Uterus (tissue), 4 donors: Measurements from ENCODE around the gene IL1RAPL2. TPM values are rescaled to one million over a fixed set of nuclear protein-coding genes. Genes with fewer than 3 reads are reported as not detected.

Source experiments
- DNase-seq, 2 donors: peaks; one replicate each; pipeline ENCODE4 v3.0.0-alpha.2; 2019 to 2020
- H3K27ac ChIP-seq, 2 donors: fragments of 200-600 bp; sonication (generic); 1 replicate in 1 of 2; 2 replicates in 1 of 2; pipeline ENCODE4 v1.5.1; 2016 to 2018
- H3K27me3 ChIP-seq, 2 donors: fragments of 200-600 bp; sonication (generic); one replicate each; pipeline ENCODE4 v1.5.1; 2018 to 2019; ENCODE audit warnings: control low read depth in 1 of 2
- H3K36me3 ChIP-seq, 2 donors: fragments of 200-600 bp; sonication (generic); one replicate each; pipeline ENCODE4 v1.5.1; 2019; ENCODE audit warnings: control low read depth in 1 of 2
- H3K4me1 ChIP-seq, 2 donors: fragments of 200-600 bp; sonication (generic); one replicate each; pipeline ENCODE4 v1.5.1; 2018 to 2019; ENCODE audit warnings: control low read depth in 1 of 2
- H3K4me3 ChIP-seq, 2 donors: fragments of 200-600 bp; sonication (generic); 1 replicate in 1 of 2; 2 replicates in 1 of 2; pipeline ENCODE4 v1.5.1; 2018 to 2019; ENCODE audit warnings: mild to moderate bottlenecking in 1 of 2
- H3K9me3 ChIP-seq, 2 donors: fragments of 200-600 bp; sonication (generic); one replicate each; pipeline ENCODE4 v1.5.1; 2019; ENCODE audit warnings: control low read depth in 1 of 2
- POLR2A ChIP-seq, 2 donors: fragments of 450-650 bp; IDR thresholded peaks; one replicate each; pipeline ENCODE4 v1.6.1; 2016; ENCODE audit warnings: antibody characterized with exemption in 2 of 2, mild to moderate bottlenecking in 1 of 2, moderate library complexity in 1 of 2
- intact Hi-C: fragments of 100-400 bp; cut with DNase I; formaldehyde crosslinking; loops from one replicate; pipeline ENCODE4 v1.15.1; 2023; ENCODE audit warnings: low total_unique reads
- total RNA-seq, 4 donors: library from RNA; depleted of rRNA in 3 of 4; stranded (reverse); fragments of >200 nt in 3 of 4; gene quantifications; one replicate each; pipeline versions ENCODE4 v1.1.0 to v1.2.4, GENCODE V29; 2014 to 2023
- TF ChIP-seq, protein P1 (sequence below), 4 experiments: fragments of 200-600 bp in 2 of 4; fragments of 450-650 bp in 2 of 4; sonication (generic) in 2 of 4; IDR thresholded peaks; one replicate each; pipeline ENCODE4 v1.5.1; 2016 to 2019; ENCODE audit warnings: antibody characterized with exemption in 4 of 4, mild to moderate bottlenecking in 2 of 4, moderate library complexity in 1 of 4
- donor health status: DM: yes; HTN: yes; CAD: no.

The IL1RAPL2 gene
- total RNA-seq, 4 donors from 2014 or later, result 2.1 TPM; not detected in 3

- no peak overlapping the region for H3K4me3 ChIP-seq
- no peaks in the 10 kb centered on the region for H3K4me1 ChIP-seq
- no peak for TF ChIP-seq POLR2A (IDR thresholded peaks at IDR 0.05)
- TF ChIP-seq, protein P1, sequence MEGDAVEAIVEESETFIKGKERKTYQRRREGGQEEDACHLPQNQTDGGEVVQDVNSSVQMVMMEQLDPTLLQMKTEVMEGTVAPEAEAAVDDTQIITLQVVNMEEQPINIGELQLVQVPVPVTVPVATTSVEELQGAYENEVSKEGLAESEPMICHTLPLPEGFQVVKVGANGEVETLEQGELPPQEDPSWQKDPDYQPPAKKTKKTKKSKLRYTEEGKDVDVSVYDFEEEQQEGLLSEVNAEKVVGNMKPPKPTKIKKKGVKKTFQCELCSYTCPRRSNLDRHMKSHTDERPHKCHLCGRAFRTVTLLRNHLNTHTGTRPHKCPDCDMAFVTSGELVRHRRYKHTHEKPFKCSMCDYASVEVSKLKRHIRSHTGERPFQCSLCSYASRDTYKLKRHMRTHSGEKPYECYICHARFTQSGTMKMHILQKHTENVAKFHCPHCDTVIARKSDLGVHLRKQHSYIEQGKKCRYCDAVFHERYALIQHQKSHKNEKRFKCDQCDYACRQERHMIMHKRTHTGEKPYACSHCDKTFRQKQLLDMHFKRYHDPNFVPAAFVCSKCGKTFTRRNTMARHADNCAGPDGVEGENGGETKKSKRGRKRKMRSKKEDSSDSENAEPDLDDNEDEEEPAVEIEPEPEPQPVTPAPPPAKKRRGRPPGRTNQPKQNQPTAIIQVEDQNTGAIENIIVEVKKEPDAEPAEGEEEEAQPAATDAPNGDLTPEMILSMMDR (IDR thresholded peaks at IDR 0.05), result no peak
- DNase-seq, result no peak
- intact Hi-C loops, result no loop called here
- H3K9me3 ChIP-seq, result no peaks in the 10 kb centered on the region
- no peak overlapping the region for H3K27ac ChIP-seq
- no peaks in the 10 kb centered on the region for H3K36me3 ChIP-seq
- no peaks in the 10 kb centered on the region for H3K27me3 ChIP-seq
Measured at GRCh38 chrX:105260291-105261043, 694.5 kb downstream of the IL1RAPL2 start.

GRCh38 chrX:105263171-105263570 lies 697.2 kb downstream of the IL1RAPL2 start:
- H3K9me3 ChIP-seq, result no peaks in the 10 kb centered on the region
- H3K36me3 ChIP-seq, result no peaks in the 10 kb centered on the region
- intact Hi-C loops, result no loop called here
- H3K27ac ChIP-seq, result no peak overlapping the region
- TF ChIP-seq, protein P1 (IDR thresholded peaks at IDR 0.05), result no peak
- no peak for TF ChIP-seq POLR2A (IDR thresholded peaks at IDR 0.05)
- no peaks in the 10 kb centered on the region for H3K27me3 ChIP-seq
- no peaks in the 10 kb centered on the region for H3K4me1 ChIP-seq
- DNase-seq, result no peak
- H3K4me3 ChIP-seq, result no peak overlapping the region

GRCh38 chrX:105263801-105264200 lies 697.8 kb downstream of the IL1RAPL2 start:
- DNase-seq, result no peak
- TF ChIP-seq, protein P1 (IDR thresholded peaks at IDR 0.05), result no peak
- TF ChIP-seq POLR2A (IDR thresholded peaks at IDR 0.05), result no peak
- no peaks in the 10 kb centered on the region for H3K36me3 ChIP-seq
- intact Hi-C loops, result no loop called here
- H3K27ac ChIP-seq, result no peak overlapping the region
- H3K4me3 ChIP-seq, result no peak overlapping the region
- H3K4me1 ChIP-seq, result no peaks in the 10 kb centered on the region
- no peaks in the 10 kb centered on the region for H3K9me3 ChIP-seq
- no peaks in the 10 kb centered on the region for H3K27me3 ChIP-seq

- H3K36me3 ChIP-seq, result no peaks in the 10 kb centered on the region
- TF ChIP-seq, protein P1 (IDR thresholded peaks at IDR 0.05), result no peak
- TF ChIP-seq POLR2A (IDR thresholded peaks at IDR 0.05), result no peak
- no peaks in the 10 kb centered on the region for H3K4me1 ChIP-seq
- no peak overlapping the region for H3K27ac ChIP-seq
- no peaks in the 10 kb centered on the region for H3K9me3 ChIP-seq
- no peaks in the 10 kb centered on the region for H3K27me3 ChIP-seq
- intact Hi-C loops, result no loop called here
- no peak for DNase-seq
- H3K4me3 ChIP-seq, result no peak overlapping the region
Measured at GRCh38 chrX:105265093-105265492, 699.1 kb downstream of the IL1RAPL2 start.

DNA sequence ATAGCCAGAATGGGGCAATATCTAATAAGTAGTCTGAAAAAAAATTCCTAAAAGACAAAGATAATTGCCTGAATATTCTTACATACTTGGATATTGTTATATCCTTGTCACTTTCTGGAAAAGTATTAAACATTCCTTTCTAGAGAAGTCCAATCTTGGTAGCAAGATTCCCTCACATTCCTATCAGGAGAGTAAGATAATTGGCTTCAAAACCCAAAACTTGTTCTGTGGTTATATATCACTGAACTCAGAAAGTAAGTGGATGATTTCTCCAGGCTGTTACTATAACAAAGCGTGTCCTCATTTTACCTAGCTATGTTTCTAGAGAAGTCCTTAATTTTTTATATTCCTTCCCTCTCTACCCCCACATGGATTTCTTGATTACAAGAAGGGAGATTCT lies 700.5 kb downstream of the IL1RAPL2 start:
- H3K9me3 ChIP-seq, result no peaks in the 10 kb centered on the region
- no peak overlapping the region for H3K4me3 ChIP-seq
- H3K27ac ChIP-seq, result no peak overlapping the region
- intact Hi-C loops, result no loop called here
- TF ChIP-seq POLR2A (IDR thresholded peaks at IDR 0.05), result no peak
- TF ChIP-seq, protein P1 (IDR thresholded peaks at IDR 0.05), result no peak
- no peak for DNase-seq
- no peaks in the 10 kb centered on the region for H3K4me1 ChIP-seq
- H3K27me3 ChIP-seq, result no peaks in the 10 kb centered on the region
- H3K36me3 ChIP-seq, result no peaks in the 10 kb centered on the region
